ENCODE results near the gene ATP13A5.

The ATP13A5 gene

GRCh38 chr3:193305356-193305755, 73.2 kb downstream of the ATP13A5 start:
- TF ChIP-seq CTCF (IDR thresholded peaks at IDR 0.05): no peak

GRCh38 chr3:193301433-193301832, 77.1 kb downstream of the ATP13A5 start:
- Histone ChIP-seq H3K27ac (no peak overlapping the region), H3K4me3 (no peak overlapping the region)
- no peak for DNase-seq (ENCODE audit: low spot score)
- no peak for TF ChIP-seq CTCF (IDR thresholded peaks at IDR 0.05)

More at GRCh38 chr3:193305356-193305755, 73.2 kb downstream of the ATP13A5 start:
- Histone ChIP-seq H3K4me3 (no peak overlapping the region), H3K27ac (no peak overlapping the region)
- no peak for DNase-seq (ENCODE audit: low spot score)

GRCh38 chr3:193297421-193297820, 81.1 kb downstream of the ATP13A5 start:
- TF ChIP-seq CTCF (IDR thresholded peaks at IDR 0.05): no peak
- no peak overlapping the region for H3K4me3 ChIP-seq
- no peak overlapping the region for H3K27ac ChIP-seq
- no peak for DNase-seq (ENCODE audit: low spot score)

GRCh38 chr3:193295985-193296384, 82.6 kb downstream of the ATP13A5 start:
- no peak for DNase-seq (ENCODE audit: low spot score)
- no peak overlapping the region for H3K27ac ChIP-seq
- H3K4me3 ChIP-seq: no peak overlapping the region
- no peak for TF ChIP-seq CTCF (IDR thresholded peaks at IDR 0.05)

GRCh38 chr3:193292386-193292785, 86.2 kb downstream of the ATP13A5 start:
- no peak for TF ChIP-seq CTCF (IDR thresholded peaks at IDR 0.05)
- no peak overlapping the region for H3K4me3 ChIP-seq
- no peak for DNase-seq (ENCODE audit: low spot score)
- no peak overlapping the region for H3K27ac ChIP-seq

- H3K27ac ChIP-seq: no peak overlapping the region
- no peak for TF ChIP-seq CTCF (IDR thresholded peaks at IDR 0.05)
- no peak overlapping the region for H3K4me3 ChIP-seq
- no peak for DNase-seq (ENCODE audit: low spot score)
These were observed 107.3 kb downstream of the ATP13A5 start for GRCh38 chr3:193271101-193271840.

- DNase-seq (ENCODE audit: low spot score): no peak
- no peak overlapping the region for H3K27ac ChIP-seq
- no peak for TF ChIP-seq CTCF (IDR thresholded peaks at IDR 0.05)
These were observed 108.1 kb downstream of the ATP13A5 start for GRCh38 chr3:193270451-193270850.

More at GRCh38 chr3:193270451-193270850, 108.1 kb downstream of the ATP13A5 start:
- H3K4me3 ChIP-seq: no peak overlapping the region
